ENCODE measurements around the gene CD36.

DNA sequence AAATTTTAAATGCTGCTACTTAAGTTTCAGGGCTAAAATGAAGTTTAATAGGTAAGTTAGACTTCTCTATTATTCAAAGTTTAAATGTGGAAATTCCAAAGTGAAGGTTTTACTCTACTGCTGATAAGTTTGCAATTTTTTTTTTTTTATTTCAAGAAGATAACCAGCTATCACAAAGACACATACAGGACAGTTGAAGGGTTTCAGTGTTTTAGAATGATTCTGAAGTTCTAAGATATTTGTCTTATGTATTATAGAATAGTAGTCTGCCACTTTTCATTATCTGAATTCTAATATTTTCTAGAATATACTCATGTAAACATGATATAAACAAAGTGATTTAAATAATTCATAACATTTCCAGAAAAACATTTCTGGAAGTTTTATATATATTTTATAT lies 7.0 kb upstream of the CD36 start:
- TF ChIP-seq, protein P1, sequence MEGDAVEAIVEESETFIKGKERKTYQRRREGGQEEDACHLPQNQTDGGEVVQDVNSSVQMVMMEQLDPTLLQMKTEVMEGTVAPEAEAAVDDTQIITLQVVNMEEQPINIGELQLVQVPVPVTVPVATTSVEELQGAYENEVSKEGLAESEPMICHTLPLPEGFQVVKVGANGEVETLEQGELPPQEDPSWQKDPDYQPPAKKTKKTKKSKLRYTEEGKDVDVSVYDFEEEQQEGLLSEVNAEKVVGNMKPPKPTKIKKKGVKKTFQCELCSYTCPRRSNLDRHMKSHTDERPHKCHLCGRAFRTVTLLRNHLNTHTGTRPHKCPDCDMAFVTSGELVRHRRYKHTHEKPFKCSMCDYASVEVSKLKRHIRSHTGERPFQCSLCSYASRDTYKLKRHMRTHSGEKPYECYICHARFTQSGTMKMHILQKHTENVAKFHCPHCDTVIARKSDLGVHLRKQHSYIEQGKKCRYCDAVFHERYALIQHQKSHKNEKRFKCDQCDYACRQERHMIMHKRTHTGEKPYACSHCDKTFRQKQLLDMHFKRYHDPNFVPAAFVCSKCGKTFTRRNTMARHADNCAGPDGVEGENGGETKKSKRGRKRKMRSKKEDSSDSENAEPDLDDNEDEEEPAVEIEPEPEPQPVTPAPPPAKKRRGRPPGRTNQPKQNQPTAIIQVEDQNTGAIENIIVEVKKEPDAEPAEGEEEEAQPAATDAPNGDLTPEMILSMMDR (IDR thresholded peaks at IDR 0.05): no peak
- no peak for TF ChIP-seq POLR2A (IDR thresholded peaks at IDR 0.05)

All from prostate gland (tissue), 2 donors.